HG03066 (cell line): ENCODE measurements around the gene ARHGAP23.
"Not testable (repeated sequence)": the region's sequence is repeated elsewhere in the genome, so short reads cannot be mapped to it uniquely, and the experiment has no call there.

Experiments
- ATAC-seq: cut with Tn5 transposase; IDR thresholded peaks from one replicate; pipeline ENCODE4 v1.9.1; 2021; ENCODE audit warnings: low read depth; ENCODE audit not compliant: unreplicated experiment

The ARHGAP23 gene

DNA sequence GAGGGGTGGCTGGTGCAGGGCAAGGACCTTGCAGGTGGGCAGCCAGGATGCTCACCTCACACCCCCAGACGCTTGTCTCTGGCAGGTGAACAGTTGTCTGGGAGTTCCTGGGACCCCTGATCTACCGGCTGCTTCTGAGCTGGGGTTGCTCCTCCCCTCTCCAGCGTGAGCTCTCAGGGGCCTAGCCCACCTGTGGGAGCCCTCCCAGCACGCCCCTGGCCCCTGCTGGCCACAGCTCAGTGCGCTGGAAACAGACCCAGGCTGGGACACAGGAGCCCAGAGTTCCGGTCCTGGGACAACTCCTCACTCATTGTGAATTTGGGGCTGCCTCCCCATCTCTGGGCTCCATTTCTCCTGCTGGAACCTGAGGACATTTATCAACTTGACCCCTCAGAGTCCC lies 30.3 kb downstream of the ARHGAP23 start:
- no peak for ATAC-seq

DNA sequence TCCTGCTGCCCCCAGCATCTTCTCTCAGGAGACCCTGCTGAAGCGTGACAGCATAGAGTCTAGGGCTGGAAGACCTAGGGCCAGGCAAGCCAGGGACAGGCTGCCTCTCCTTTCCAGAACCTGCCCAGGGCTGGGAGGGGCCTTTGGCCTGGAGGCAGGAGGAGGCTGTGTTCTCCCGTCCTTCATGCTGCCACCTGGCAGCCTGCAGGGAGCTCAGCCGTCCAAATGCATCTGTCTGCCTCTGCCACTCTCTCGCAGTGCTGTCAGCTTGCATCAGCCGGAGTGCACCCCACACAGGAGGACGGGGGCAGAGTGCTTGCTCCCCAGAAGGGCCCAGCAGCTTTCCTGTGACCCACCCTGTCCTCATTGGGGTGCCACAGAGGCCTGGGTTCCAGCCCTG lies 31.3 kb downstream of the ARHGAP23 start:
- no peak for ATAC-seq

DNA sequence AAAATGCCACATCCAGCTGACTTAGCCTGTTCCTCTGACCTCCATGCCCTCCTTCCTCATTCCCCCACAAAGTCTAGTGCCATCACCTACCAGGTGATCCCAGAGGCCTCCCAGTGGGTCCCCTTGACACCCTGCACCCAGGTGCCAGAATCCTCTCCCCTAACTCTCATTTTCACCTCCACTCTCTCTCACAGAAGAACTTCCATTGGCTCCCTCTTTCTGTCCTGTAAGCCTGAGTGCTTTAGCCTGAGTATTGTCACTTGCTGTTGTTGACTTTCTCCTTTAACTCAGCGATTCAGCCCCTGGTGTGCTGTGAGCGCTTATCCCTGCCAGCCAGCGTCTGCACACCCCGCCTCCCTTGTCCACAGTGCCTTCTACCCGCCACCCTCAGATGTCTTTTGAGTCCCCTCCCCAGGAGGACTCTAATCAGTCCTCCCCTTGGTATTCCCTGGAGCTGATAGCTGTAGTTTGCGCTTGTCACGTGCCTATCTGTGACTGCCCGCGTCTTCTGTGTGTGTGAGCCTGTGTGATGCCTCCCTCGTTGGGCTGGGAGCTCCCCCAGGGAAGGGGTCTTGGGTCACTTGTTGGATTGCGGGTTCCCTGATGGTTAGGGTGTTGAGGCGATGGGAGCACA lies 31.9 kb downstream of the ARHGAP23 start:
- ATAC-seq = no peak

DNA sequence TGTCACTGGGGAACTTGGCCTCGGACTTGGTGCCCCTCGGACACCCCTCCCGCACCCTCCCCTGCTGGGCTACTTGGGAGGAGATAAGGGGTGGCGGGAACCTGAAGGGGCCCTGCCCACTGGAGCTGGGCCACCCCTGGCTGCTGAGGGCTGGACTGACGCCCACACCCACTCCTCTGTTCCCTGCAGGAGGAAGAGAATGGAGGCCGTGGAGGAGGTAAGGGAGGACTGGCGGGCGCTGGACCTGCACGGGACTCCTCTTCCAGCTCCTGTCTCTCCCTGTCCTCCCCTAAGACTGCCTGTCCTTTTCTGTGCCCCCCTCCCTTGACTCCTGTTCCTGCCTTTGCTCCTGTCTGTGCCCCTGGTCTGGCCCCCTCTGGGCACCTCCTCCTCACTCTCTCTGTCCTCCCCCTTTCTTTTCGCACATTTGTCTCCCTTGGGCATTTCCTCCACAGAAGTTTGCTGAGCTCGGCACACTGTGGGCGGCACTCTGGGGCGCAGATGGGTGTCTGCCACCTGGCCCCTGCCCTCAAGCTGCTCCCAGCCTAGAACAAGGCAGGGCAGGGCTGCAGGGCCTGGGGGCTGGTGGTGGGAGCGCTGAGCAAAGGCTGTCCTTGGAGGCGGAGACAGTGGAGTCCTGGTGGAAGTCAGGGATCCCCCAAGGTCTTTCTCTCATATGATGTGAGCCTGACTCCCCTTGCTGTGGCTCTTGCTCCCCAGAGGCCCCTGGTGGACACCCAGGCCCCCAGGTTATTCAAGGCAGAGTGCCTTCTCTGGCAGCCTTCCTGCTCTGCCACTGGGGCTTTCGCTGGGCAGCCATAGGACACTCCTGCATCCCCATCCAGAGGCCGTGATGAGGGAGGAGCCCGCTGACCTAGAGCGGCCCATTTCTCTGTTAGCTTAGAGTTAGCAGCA lies 32.7 kb downstream of the ARHGAP23 start:
- ATAC-seq = no peak

DNA sequence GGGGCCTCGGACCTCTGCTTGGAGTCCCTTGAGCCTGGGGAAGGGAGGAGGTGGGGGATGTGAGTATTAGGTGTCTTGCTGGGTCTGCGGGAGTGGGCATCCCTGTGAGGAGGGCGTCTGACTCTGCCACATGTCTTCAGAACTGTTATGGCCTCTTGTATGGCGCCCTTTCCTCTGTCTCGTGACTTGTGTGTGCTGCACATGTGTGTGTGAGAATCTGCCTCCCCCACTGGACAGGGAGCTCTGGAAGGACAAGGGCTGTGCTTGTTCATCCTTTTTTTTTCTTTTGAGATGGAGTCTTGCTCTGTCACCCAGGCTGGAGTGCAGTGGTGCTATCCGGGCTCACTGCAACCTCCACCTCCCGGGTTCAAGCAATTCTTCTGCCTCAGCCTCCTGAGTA lies 33.4 kb downstream of the ARHGAP23 start:
- no peak for ATAC-seq

DNA sequence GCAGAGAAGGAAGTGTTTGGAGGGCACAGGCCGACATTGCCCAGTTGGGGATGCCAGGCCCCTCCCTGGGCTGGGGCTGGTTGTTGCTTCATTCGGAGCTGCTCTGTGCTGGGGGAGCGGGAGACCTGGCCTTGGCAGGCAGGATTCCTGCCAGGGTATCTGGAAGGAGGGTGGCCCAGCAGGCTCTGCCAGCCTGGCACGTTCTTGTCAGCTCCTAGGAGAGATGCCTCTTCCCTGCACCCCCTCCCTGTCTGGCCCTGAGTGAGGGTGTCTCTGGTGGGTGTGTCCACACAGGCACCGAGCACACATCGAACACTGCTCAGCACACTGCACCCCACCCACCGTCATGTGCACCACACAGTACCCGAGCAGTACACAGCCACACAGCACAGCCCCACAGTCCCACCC lies 35.2 kb downstream of the ARHGAP23 start:
- ATAC-seq = no peak

DNA sequence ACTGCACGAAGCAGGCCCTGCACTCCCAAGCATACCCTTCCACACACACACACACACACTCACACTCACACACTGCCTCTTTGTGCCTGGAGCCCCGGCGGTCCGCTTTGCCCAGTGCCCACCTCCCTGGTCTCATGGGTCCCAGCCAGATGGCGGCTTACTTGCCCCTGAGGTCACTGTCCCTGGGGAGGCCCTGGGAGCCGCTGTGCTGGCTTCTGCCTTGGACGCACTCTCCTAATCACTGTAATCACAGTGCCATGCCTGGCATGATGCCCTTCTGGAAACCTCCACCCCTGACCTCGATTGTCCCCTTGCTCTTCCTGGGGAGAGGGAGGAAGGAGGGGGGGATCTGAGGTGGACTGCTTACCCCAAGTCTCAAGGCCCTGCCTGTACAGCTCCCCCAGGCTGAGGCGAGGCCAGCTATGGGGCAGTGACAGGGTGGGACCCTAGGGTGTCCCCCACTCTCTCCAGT lies 36.0 kb downstream of the ARHGAP23 start:
- no peak for ATAC-seq

GRCh38 chr17:38464723-38465390 lies 36.6 kb downstream of the ARHGAP23 start:
- ATAC-seq = no peak

- ATAC-seq = no peak
Observed at GRCh38 chr17:38465391-38466345, 37.4 kb downstream of the ARHGAP23 start.

- no peak for ATAC-seq
Observed at GRCh38 chr17:38466346-38467315, 38.4 kb downstream of the ARHGAP23 start.

DNA sequence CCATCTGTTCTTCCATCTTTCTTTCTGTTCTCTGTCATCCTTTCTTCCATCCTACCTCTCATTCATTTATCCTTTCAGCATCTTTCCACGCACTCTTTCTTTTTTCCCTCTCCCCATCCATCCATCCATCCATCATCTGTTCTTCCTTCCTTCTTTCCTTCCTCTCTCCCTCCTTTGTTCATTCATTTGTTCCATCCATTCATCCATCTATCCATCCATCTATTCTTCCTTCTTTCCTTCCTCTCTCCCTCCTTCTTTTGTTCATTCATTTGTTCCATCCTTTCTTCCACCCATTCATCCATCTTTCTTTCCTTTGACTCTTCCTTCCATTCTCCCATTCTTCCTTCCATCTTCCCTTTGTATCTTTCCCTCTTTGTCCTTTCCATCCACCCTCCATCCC lies 39.2 kb downstream of the ARHGAP23 start:
- no peak for ATAC-seq

- no peak for ATAC-seq
Observed at GRCh38 chr17:38469875-38470274, 41.6 kb downstream of the ARHGAP23 start.

DNA sequence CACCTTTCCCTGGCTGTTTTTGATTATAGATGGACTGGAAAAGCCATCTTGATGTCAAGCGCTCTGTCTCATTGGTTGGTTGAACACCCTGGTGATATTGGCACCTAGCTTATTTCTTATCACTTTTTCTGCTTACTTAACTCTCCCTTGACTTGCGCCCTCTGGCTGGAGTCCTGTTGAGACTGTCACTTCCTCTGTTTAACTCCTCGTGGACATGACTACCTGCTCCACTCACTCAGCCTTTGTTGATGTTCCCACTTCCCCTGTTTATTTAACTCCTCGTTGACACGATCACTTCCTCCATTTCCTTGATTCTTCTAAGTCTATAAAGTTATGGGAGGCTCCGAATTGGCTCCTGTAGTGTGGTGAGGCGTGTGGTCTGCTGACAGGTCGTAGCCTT lies 43.0 kb downstream of the ARHGAP23 start:
- not testable (repeated sequence) for ATAC-seq

DNA sequence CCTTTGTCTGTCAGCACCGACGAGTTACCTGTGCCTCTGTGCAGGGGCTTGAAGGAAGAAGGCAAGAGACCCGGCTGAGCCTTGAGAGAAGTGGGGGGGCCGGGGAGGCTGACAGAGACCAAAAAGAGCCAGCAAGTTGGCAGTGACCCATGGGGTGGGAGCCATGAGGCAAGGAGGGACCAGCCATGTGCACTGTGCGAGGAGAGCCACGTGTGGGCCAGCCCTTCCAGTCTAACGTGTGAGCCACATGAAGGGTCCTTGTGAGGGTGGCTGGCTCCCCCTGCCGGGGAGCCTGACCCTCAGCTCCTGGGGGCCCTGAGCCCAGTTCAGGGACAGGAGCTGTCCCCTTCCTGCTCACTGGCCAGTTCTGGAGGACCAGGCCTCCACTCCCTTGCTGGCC lies 46.4 kb downstream of the ARHGAP23 start:
- not testable (repeated sequence) for ATAC-seq

- no peak for ATAC-seq
Observed at GRCh38 chr17:38476549-38476948, 48.3 kb downstream of the ARHGAP23 start.

GRCh38 chr17:38477417-38477816 lies 49.2 kb downstream of the ARHGAP23 start:
- not testable (repeated sequence) for ATAC-seq

- ATAC-seq = not testable (repeated sequence)
Observed at GRCh38 chr17:38477951-38478350, 49.7 kb downstream of the ARHGAP23 start.

DNA sequence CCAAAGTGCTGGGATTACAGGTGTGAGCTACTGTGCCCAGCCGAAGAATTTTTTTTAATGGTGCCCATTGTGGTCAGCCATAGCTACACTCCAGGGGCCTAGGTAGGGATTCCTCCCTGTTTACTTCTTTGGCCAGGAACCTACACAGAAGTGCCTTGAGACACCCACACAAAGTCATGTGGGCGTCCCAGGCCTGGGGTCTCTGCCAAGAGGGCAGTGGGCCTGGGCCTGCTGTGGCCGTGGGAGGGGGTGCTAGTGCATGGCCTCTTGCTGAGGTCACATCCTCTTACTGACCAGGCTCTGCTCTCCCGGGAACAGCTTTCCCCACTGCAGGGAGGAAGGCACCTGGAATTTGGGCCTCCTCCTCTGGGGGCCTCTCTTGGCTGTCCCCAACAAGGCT lies 50.4 kb downstream of the ARHGAP23 start:
- ATAC-seq = not testable (repeated sequence)
